ENCODE measurements around the gene DTNA. TPM values are rescaled to one million over a fixed set of nuclear protein-coding genes. Genes with fewer than 3 reads are reported as not detected.

The DTNA gene
- total RNA-seq, 1 experiment from 2014 or later, result 9.0 TPM

- no peak overlapping the region for H3K27ac Mint-ChIP-seq (ENCODE audit: unreplicated experiment)
- BruUV-seq (replicated peaks), result no TSS peak
- TF ChIP-seq, protein P1, sequence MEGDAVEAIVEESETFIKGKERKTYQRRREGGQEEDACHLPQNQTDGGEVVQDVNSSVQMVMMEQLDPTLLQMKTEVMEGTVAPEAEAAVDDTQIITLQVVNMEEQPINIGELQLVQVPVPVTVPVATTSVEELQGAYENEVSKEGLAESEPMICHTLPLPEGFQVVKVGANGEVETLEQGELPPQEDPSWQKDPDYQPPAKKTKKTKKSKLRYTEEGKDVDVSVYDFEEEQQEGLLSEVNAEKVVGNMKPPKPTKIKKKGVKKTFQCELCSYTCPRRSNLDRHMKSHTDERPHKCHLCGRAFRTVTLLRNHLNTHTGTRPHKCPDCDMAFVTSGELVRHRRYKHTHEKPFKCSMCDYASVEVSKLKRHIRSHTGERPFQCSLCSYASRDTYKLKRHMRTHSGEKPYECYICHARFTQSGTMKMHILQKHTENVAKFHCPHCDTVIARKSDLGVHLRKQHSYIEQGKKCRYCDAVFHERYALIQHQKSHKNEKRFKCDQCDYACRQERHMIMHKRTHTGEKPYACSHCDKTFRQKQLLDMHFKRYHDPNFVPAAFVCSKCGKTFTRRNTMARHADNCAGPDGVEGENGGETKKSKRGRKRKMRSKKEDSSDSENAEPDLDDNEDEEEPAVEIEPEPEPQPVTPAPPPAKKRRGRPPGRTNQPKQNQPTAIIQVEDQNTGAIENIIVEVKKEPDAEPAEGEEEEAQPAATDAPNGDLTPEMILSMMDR (IDR thresholded peaks at IDR 0.05; ENCODE audit: unreplicated experiment), result peak; percentile 22
- no peaks in the 10 kb centered on the region for H3K4me1 Mint-ChIP-seq (ENCODE audit: low read depth, unreplicated experiment)
- H3K27me3 Mint-ChIP-seq (ENCODE audit: unreplicated experiment), result no peaks in the 10 kb centered on the region
- H3K4me3 Mint-ChIP-seq (ENCODE audit: low read depth, unreplicated experiment), result no peak overlapping the region
- DNase-seq, result no peak
- intact Hi-C loops (cut with micrococcal nuclease; ENCODE audit: unreplicated experiment), result no loop called here
- no peaks in the 10 kb centered on the region for H3K9me3 Mint-ChIP-seq (ENCODE audit: low read depth, unreplicated experiment)
- H3K36me3 Mint-ChIP-seq (ENCODE audit: insufficient read depth, unreplicated experiment), result no peaks in the 10 kb centered on the region
- CTCF ChIA-PET, result interaction anchor here (1.3 kb wide), 1 partner anchor 16 kb away, joined by 3 read pairs; no protein-coding TSS in a partner anchor
Observed at GRCh38 chr18:34821669-34822210, 111.6 kb downstream of the DTNA start.

DNA sequence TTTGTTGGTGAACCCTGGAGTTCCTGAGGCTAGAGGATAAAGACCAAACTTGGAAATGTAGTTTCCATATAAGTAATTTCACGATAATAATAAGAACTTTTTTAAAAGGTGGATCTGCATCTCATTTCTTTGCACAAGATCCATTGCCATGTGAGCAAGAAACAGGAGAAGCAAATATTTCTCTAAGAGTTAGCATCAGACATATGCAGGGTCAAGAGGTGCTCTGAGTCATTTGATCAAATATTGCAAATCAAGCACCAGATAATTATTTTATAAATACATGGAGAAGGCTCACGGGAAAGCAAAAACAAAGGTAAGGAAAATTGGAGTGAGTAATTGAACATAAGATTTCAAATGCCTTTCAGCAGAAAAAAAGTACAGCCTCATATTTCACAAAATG is 118.0 kb downstream of the DTNA start:
- no peak for DNase-seq
- CTCF ChIA-PET, result no interaction called here
- Mint-ChIP-seq H3K27me3 (ENCODE audit: unreplicated experiment) (no peaks in the 10 kb centered on the region), H3K4me3 (ENCODE audit: low read depth, unreplicated experiment) (no peak overlapping the region), H3K36me3 (ENCODE audit: insufficient read depth, unreplicated experiment) (no peaks in the 10 kb centered on the region), H3K4me1 (ENCODE audit: low read depth, unreplicated experiment) (peaks cover 11% of the 10 kb centered on the region), H3K27ac (ENCODE audit: unreplicated experiment) (no peak overlapping the region), H3K9me3 (ENCODE audit: low read depth, unreplicated experiment) (no peaks in the 10 kb centered on the region)
- TF ChIP-seq, protein P1 (IDR thresholded peaks at IDR 0.05; ENCODE audit: unreplicated experiment), result no peak
- no TSS peak for BruUV-seq (replicated peaks)
- intact Hi-C loops (cut with micrococcal nuclease; ENCODE audit: unreplicated experiment), result no loop called here

GRCh38 chr18:34834897-34835296 is 124.8 kb downstream of the DTNA start:
- intact Hi-C loops (cut with micrococcal nuclease; ENCODE audit: unreplicated experiment), result no loop called here
- no TSS peak for BruUV-seq (replicated peaks)
- Mint-ChIP-seq H3K4me3 (ENCODE audit: low read depth, unreplicated experiment) (no peak overlapping the region), H3K36me3 (ENCODE audit: insufficient read depth, unreplicated experiment) (no peaks in the 10 kb centered on the region), H3K9me3 (ENCODE audit: low read depth, unreplicated experiment) (peaks cover 3% of the 10 kb centered on the region), H3K27ac (ENCODE audit: unreplicated experiment) (no peak overlapping the region), H3K4me1 (ENCODE audit: low read depth, unreplicated experiment) (no peaks in the 10 kb centered on the region), H3K27me3 (ENCODE audit: unreplicated experiment) (no peaks in the 10 kb centered on the region)
- CTCF ChIA-PET, result no interaction called here
- TF ChIP-seq, protein P1 (IDR thresholded peaks at IDR 0.05; ENCODE audit: unreplicated experiment), result no peak
- DNase-seq, result no peak

GRCh38 chr18:34835466-34835865 is 125.4 kb downstream of the DTNA start:
- TF ChIP-seq, protein P1 (IDR thresholded peaks at IDR 0.05; ENCODE audit: unreplicated experiment), result no peak
- Mint-ChIP-seq H3K27ac (ENCODE audit: unreplicated experiment) (no peak overlapping the region), H3K9me3 (ENCODE audit: low read depth, unreplicated experiment) (peaks cover 3% of the 10 kb centered on the region), H3K36me3 (ENCODE audit: insufficient read depth, unreplicated experiment) (no peaks in the 10 kb centered on the region), H3K4me1 (ENCODE audit: low read depth, unreplicated experiment) (no peaks in the 10 kb centered on the region), H3K27me3 (ENCODE audit: unreplicated experiment) (no peaks in the 10 kb centered on the region), H3K4me3 (ENCODE audit: low read depth, unreplicated experiment) (no peak overlapping the region)
- intact Hi-C loops (cut with micrococcal nuclease; ENCODE audit: unreplicated experiment), result no loop called here
- no peak for DNase-seq
- no TSS peak for BruUV-seq (replicated peaks)
- CTCF ChIA-PET, result no interaction called here
